HG02759 (cell line): Measurements from ENCODE around the gene RPTOR.
"Not testable (repeated sequence)": the region's sequence is repeated elsewhere in the genome, so short reads cannot be mapped to it uniquely, and the experiment has no call there.

ENCODE experiments used
- ATAC-seq: cut with Tn5 transposase; IDR thresholded peaks from one replicate; pipeline ENCODE4 v1.9.1; 2021; ENCODE audit warnings: mild to moderate bottlenecking, moderate library complexity; ENCODE audit not compliant: unreplicated experiment

Gene RPTOR

GRCh38 chr17:80546267-80546666 lies 1.6 kb downstream of the RPTOR start:
- ATAC-seq = no peak

GRCh38 chr17:80552523-80552922 lies 7.9 kb downstream of the RPTOR start:
- ATAC-seq = no peak

GRCh38 chr17:80555266-80555665 lies 10.6 kb downstream of the RPTOR start:
- no peak for ATAC-seq

GRCh38 chr17:80558046-80558445 lies 13.4 kb downstream of the RPTOR start:
- ATAC-seq = no peak

GRCh38 chr17:80559825-80560251 lies 15.2 kb downstream of the RPTOR start:
- ATAC-seq = no peak

GRCh38 chr17:80561541-80562114 lies 17.0 kb downstream of the RPTOR start:
- ATAC-seq = no peak

- ATAC-seq = no peak
These were observed 19.9 kb downstream of the RPTOR start for GRCh38 chr17:80564545-80564944.

GRCh38 chr17:80565343-80566053 lies 20.9 kb downstream of the RPTOR start:
- no peak for ATAC-seq

GRCh38 chr17:80566054-80566400 lies 21.4 kb downstream of the RPTOR start:
- ATAC-seq = no peak

GRCh38 chr17:80568246-80568645 lies 23.6 kb downstream of the RPTOR start:
- no peak for ATAC-seq

- ATAC-seq = no peak
These were observed 25.3 kb downstream of the RPTOR start for GRCh38 chr17:80569924-80570323.

- no peak for ATAC-seq
These were observed 29.1 kb downstream of the RPTOR start for GRCh38 chr17:80573701-80574100.

- no peak for ATAC-seq
These were observed 29.9 kb downstream of the RPTOR start for GRCh38 chr17:80574496-80574895.

- peak; percentile 86 for ATAC-seq
These were observed 30.6 kb downstream of the RPTOR start for GRCh38 chr17:80575057-80575875.

GRCh38 chr17:80577876-80578570 lies 33.4 kb downstream of the RPTOR start:
- ATAC-seq = no peak

GRCh38 chr17:80578668-80579388 lies 34.2 kb downstream of the RPTOR start:
- ATAC-seq = not testable (repeated sequence)

GRCh38 chr17:80582165-80582564 lies 37.5 kb downstream of the RPTOR start:
- no peak for ATAC-seq

GRCh38 chr17:80584176-80584905 lies 39.7 kb downstream of the RPTOR start:
- ATAC-seq = no peak

GRCh38 chr17:80585890-80586845 lies 41.5 kb downstream of the RPTOR start:
- ATAC-seq = no peak
